Peyer's patch (tissue), 4 donors: ENCODE measurements around the gene SLC25A13. TPM values are rescaled to one million over a fixed set of nuclear protein-coding genes. Genes with fewer than 3 reads are reported as not detected.

ENCODE experiments used
- DNase-seq, 3 donors: peaks; one replicate each; pipeline ENCODE4 v3.0.0-alpha.2; 2017 to 2019
- H3K27ac ChIP-seq, 4 donors: fragments of 200-600 bp; sonication (generic); one replicate each; pipeline ENCODE4 v1.5.1; 2016 to 2019
- H3K27me3 ChIP-seq, 2 donors: fragments of 200-600 bp; sonication (generic); one replicate each; pipeline ENCODE4 v1.5.1; 2019
- H3K36me3 ChIP-seq, 3 donors: fragments of 200-600 bp; sonication (generic); one replicate each; pipeline ENCODE4 v1.5.1; 2016 to 2019
- H3K4me1 ChIP-seq, 4 donors: fragments of 200-600 bp; sonication (generic); one replicate each; pipeline ENCODE4 v1.5.1; 2016 to 2019
- H3K4me3 ChIP-seq, 4 donors: fragments of 200-600 bp; sonication (generic); 1 replicate in 3 of 4; 2 replicates in 1 of 4; pipeline ENCODE4 v1.5.1; 2016 to 2019; ENCODE audit warnings: mild to moderate bottlenecking in 1 of 4
- H3K9me3 ChIP-seq, 4 donors: fragments of 200-600 bp; sonication (generic); one replicate each; pipeline ENCODE4 v1.5.1; 2016 to 2019; ENCODE audit warnings: mild to moderate bottlenecking in 1 of 4
- CTCF ChIP-seq, 6 experiments: fragments of 450-650 bp in 4 of 6; fragments of 200-600 bp in 2 of 6; sonication (generic) in 1 of 6; IDR thresholded peaks; one replicate each; pipeline ENCODE4 v1.5.1; 2017 to 2019; ENCODE audit warnings: antibody characterized with exemption in 6 of 6, mild to moderate bottlenecking in 3 of 6, moderate library complexity in 1 of 6
- POLR2A ChIP-seq, 2 donors: fragments of 450-650 bp; IDR thresholded peaks; one replicate each; pipeline ENCODE4 v1.5.1; 2017; ENCODE audit warnings: antibody characterized with exemption in 2 of 2, mild to moderate bottlenecking in 2 of 2, moderate library complexity in 2 of 2
- total RNA-seq, 4 donors: library from RNA; depleted of rRNA; stranded (reverse); fragments of >200 nt; gene quantifications; one replicate each; pipeline ENCODE4 v1.1.0, GENCODE V29; 2016

SLC25A13 gene
- total RNA-seq, 4 donors from 2014 or later: 16.5 to 87.8 (median 60.3) TPM

- H3K27me3 ChIP-seq: no peaks in the 10 kb centered on the region
- peaks cover 0 to 3% (median 0%) of the 10 kb centered on the region in 4 donors for H3K4me1 ChIP-seq
- no peak overlapping the region for H3K27ac ChIP-seq
- no peaks in the 10 kb centered on the region for H3K9me3 ChIP-seq
- DNase-seq: no peak
- H3K4me3 ChIP-seq: no peak overlapping the region
- TF ChIP-seq POLR2A (IDR thresholded peaks at IDR 0.05) (no peak), CTCF (IDR thresholded peaks at IDR 0.05) (no peak)
- peaks cover 0 to 23% (median 0%) of the 10 kb centered on the region in 3 donors for H3K36me3 ChIP-seq
Measured at GRCh38 chr7:96277921-96278320, 44.0 kb downstream of the SLC25A13 start.

GRCh38 chr7:96276019-96276418 lies 45.9 kb downstream of the SLC25A13 start:
- Histone ChIP-seq H3K27me3 (no peaks in the 10 kb centered on the region), H3K27ac (no peak overlapping the region), H3K4me1 (peaks cover 0 to 3% (median 0%) of the 10 kb centered on the region in 4 donors), H3K4me3 (no peak overlapping the region), H3K9me3 (no peaks in the 10 kb centered on the region), H3K36me3 (peaks cover 0 to 23% (median 0%) of the 10 kb centered on the region in 3 donors)
- no peak for DNase-seq
- no peak for TF ChIP-seq POLR2A (IDR thresholded peaks at IDR 0.05)

GRCh38 chr7:96273716-96274115 lies 48.2 kb downstream of the SLC25A13 start:
- no peak for DNase-seq
- no peak overlapping the region for H3K27ac ChIP-seq
- no peak for TF ChIP-seq POLR2A (IDR thresholded peaks at IDR 0.05)
- TF ChIP-seq CTCF (IDR thresholded peaks at IDR 0.05): no peak
- H3K27me3 ChIP-seq: no peaks in the 10 kb centered on the region
- H3K36me3 ChIP-seq: peaks cover 0 to 23% (median 0%) of the 10 kb centered on the region in 3 donors
- H3K9me3 ChIP-seq: no peaks in the 10 kb centered on the region
- no peaks in the 10 kb centered on the region for H3K4me1 ChIP-seq
- no peak overlapping the region for H3K4me3 ChIP-seq

GRCh38 chr7:96269246-96269994 lies 52.5 kb downstream of the SLC25A13 start:
- peaks cover 0 to 6% (median 0%) of the 10 kb centered on the region in 3 donors for H3K36me3 ChIP-seq
- no peak overlapping the region for H3K27ac ChIP-seq
- no peak for DNase-seq
- TF ChIP-seq POLR2A (IDR thresholded peaks at IDR 0.05) (no peak), CTCF (IDR thresholded peaks at IDR 0.05) (no peak)
- H3K27me3 ChIP-seq: no peaks in the 10 kb centered on the region
- no peak overlapping the region for H3K4me3 ChIP-seq
- no peaks in the 10 kb centered on the region for H3K4me1 ChIP-seq
- no peaks in the 10 kb centered on the region for H3K9me3 ChIP-seq

GRCh38 chr7:96266580-96266979 lies 55.3 kb downstream of the SLC25A13 start:
- H3K4me1 ChIP-seq: no peaks in the 10 kb centered on the region
- H3K36me3 ChIP-seq: peaks cover 0 to 6% (median 0%) of the 10 kb centered on the region in 3 donors
- DNase-seq: no peak
- H3K4me3 ChIP-seq: no peak overlapping the region
- H3K27me3 ChIP-seq: no peaks in the 10 kb centered on the region
- no peak overlapping the region for H3K27ac ChIP-seq
- no peaks in the 10 kb centered on the region for H3K9me3 ChIP-seq
- TF ChIP-seq CTCF (IDR thresholded peaks at IDR 0.05) (no peak), POLR2A (IDR thresholded peaks at IDR 0.05) (no peak)

- DNase-seq: no peak
- Histone ChIP-seq H3K36me3 (peaks cover 0 to 6% (median 0%) of the 10 kb centered on the region in 3 donors), H3K27me3 (no peaks in the 10 kb centered on the region), H3K4me3 (no peak overlapping the region), H3K4me1 (no peaks in the 10 kb centered on the region), H3K27ac (no peak overlapping the region), H3K9me3 (no peaks in the 10 kb centered on the region)
- TF ChIP-seq POLR2A (IDR thresholded peaks at IDR 0.05) (no peak), CTCF (IDR thresholded peaks at IDR 0.05) (no peak)
Measured at GRCh38 chr7:96266015-96266414, 55.9 kb downstream of the SLC25A13 start.
